ENCODE results near the gene ADGRA1.
"Not testable (repeated sequence)": the region's sequence is repeated elsewhere in the genome, so short reads cannot be mapped to it uniquely, and the experiment has no call there.

- not testable (repeated sequence) for TF ChIP-seq CTCF (IDR thresholded peaks at IDR 0.05; ENCODE audit: low read length); EZH2 (IDR thresholded peaks at IDR 0.05; ENCODE audit: borderline replicate concordance, low read length)
Observed at GRCh38 chr10:133151071-133151470, 63.3 kb downstream of the ADGRA1 start.

Measured in OCI-LY1 (cell line).